A673 (cell line): ENCODE measurements around the gene PLOD2.

ENCODE experiments used
- EZH2 ChIP-seq: fragments of 200-600 bp; sonication (generic); IDR thresholded peaks from 2 replicates; pipeline ENCODE4 v1.6.1; 2017; ENCODE audit warnings: borderline replicate concordance, low read depth, mild to moderate bottlenecking, mixed read lengths, antibody characterized with exemption, low read length; ENCODE audit not compliant: poor library complexity, severe bottlenecking
- TF ChIP-seq, protein P1 (sequence below): fragments of 300-800, 200-600 bp; sonication (generic); conservative IDR thresholded peaks from 2 replicates; pipeline ENCODE4 v1.5.1; 2017; ENCODE audit warnings: low read depth, mild to moderate bottlenecking, antibody characterized with exemption, low read length, moderate library complexity, mixed read lengths

DNA sequence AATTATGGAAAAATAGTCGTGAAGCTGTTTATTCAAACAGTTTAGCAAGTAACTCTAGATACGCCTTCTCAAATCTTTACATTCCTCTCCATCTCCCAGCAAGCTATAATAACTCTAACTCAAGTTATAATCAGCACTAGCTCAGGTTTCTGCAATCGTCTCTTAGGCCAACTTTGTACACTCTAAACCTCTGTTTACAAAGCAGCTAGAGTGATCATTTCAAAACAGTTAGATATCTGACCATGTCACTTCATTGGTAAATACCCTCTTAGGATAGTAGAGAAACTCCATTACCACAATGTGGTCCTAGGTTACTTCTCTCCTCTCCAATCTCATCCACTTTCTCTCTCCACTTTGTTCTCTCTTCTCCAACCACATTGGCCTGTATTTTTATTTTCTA, 31.2 kb downstream of the PLOD2 start:
- no peak for TF ChIP-seq EZH2
- TF ChIP-seq, protein P1, sequence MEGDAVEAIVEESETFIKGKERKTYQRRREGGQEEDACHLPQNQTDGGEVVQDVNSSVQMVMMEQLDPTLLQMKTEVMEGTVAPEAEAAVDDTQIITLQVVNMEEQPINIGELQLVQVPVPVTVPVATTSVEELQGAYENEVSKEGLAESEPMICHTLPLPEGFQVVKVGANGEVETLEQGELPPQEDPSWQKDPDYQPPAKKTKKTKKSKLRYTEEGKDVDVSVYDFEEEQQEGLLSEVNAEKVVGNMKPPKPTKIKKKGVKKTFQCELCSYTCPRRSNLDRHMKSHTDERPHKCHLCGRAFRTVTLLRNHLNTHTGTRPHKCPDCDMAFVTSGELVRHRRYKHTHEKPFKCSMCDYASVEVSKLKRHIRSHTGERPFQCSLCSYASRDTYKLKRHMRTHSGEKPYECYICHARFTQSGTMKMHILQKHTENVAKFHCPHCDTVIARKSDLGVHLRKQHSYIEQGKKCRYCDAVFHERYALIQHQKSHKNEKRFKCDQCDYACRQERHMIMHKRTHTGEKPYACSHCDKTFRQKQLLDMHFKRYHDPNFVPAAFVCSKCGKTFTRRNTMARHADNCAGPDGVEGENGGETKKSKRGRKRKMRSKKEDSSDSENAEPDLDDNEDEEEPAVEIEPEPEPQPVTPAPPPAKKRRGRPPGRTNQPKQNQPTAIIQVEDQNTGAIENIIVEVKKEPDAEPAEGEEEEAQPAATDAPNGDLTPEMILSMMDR = no peak
